ENCODE measurements around the gene CCL8.

Gene CCL8

GRCh38 chr17:34368196-34368945, 49.1 kb downstream of the CCL8 start:
- no peak for DNase-seq

DNA sequence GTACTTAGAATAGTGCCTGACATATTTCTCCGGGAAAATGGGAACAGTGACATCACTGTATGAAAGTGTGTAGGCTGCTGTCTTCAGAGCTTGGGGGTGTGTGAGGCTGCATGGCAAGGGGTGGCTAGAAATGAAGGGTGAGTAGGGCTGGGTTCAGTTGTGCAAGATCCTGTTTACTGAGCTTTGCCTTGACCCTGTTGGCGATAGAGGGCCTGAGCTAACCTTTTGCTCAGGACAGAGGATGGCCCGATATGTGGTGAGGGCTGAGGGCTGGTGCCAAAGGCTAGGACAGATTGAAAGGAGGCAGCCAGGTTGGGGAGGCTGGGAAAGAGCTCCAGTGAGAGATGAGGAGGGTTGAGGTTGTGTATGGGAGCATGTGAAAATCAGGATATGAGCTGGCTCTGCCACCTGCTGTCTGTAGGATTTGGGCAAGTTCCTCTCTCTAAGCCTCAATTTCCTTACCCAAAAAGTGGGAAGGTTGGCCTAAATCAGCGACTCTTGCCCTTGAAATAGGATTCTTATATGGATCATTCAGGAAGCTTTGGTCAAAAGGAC, 49.8 kb downstream of the CCL8 start:
- no peak for DNase-seq

- no peak for DNase-seq
Observed at GRCh38 chr17:34369571-34369970, 50.3 kb downstream of the CCL8 start.

- DNase-seq: no peak
Observed at GRCh38 chr17:34370376-34370996, 51.3 kb downstream of the CCL8 start.

- no peak for DNase-seq
Observed at GRCh38 chr17:34370997-34371395, 51.8 kb downstream of the CCL8 start.
